Measurements from ENCODE around the gene RNPEP.

GRCh38 chr1:201937624-201938213 is 44.7 kb upstream of the RNPEP start:
- no peak for TF ChIP-seq CTCF (IDR thresholded peaks at IDR 0.05; ENCODE audit: insufficient read depth, low read length)
- no peak for TF ChIP-seq POLR2AphosphoS5 (IDR thresholded peaks at IDR 0.05; ENCODE audit: low read depth)
- no peak for TF ChIP-seq GABPA (IDR thresholded peaks at IDR 0.05; ENCODE audit: low read depth)
- TF ChIP-seq REST (IDR thresholded peaks at IDR 0.05; ENCODE audit: insufficient replicate concordance, low read depth) = no peak

Measured in HL-60 (cell line).